SK-N-MC (cell line): ENCODE results near the gene MTX3.

Experiments used
- EZH2 ChIP-seq: fragments of 200-600 bp; sonication (generic); IDR thresholded peaks from one replicate; pipeline ENCODE4 v1.6.1; 2017; ENCODE audit warnings: antibody characterized with exemption
- POLR2AphosphoS5 ChIP-seq: IDR thresholded peaks from 2 replicates; pipeline ENCODE4 v1.6.1; 2012; ENCODE audit warnings: mild to moderate bottlenecking, low read depth, low read length, borderline replicate concordance

GRCh38 chr5:79932510-79933504, 58.3 kb downstream of the MTX3 start:
- TF ChIP-seq POLR2AphosphoS5 = no peak
- TF ChIP-seq EZH2 = no peak
